Stimulated activated CD4-positive, alpha-beta T cell treated with anti-CD3 and anti-CD28 coated beads, Interleukin-1b, Interleukin-23, amount 100 ng/mL, for 1 hour (primary cell): ENCODE data around the gene XPO5.

ENCODE experiments used
- DNase-seq, 2 donors: peaks; one replicate each; pipeline ENCODE4 v3.0.0-alpha.2; 2020; ENCODE audit warnings: low read depth in 2 of 2

XPO5 gene

GRCh38 chr6:43517505-43518357 is 58.1 kb downstream of the XPO5 start:
- no peak for DNase-seq

- DNase-seq = peak; percentile 88 to 92
These were observed 58.9 kb downstream of the XPO5 start, which contains the start of the genes POLR1C and YIPF3 for GRCh38 chr6:43516697-43517504. Gene POLR1C, plus strand, starts transcription at chr6:43517089. Its CDS starts 21 bp downstream, at chr6:43517110. Gene YIPF3, minus strand, starts transcription at chr6:43516926. Its CDS starts 119 bp downstream, at chr6:43516807.

- DNase-seq = no peak
These were observed 59.5 kb downstream of the XPO5 start for GRCh38 chr6:43516367-43516696.

- DNase-seq = no peak
These were observed 60.0 kb downstream of the XPO5 start for GRCh38 chr6:43515808-43516207.

- DNase-seq = no peak
These were observed 63.9 kb downstream of the XPO5 start for GRCh38 chr6:43511824-43512415.

GRCh38 chr6:43510827-43511163 is 65.0 kb downstream of the XPO5 start:
- DNase-seq = no peak

GRCh38 chr6:43509984-43510826 is 65.6 kb downstream of the XPO5 start, which contains the start of gene LRRC73:
Gene LRRC73, minus strand, starts transcription at chr6:43510346. Its CDS starts 561 bp downstream, at chr6:43509785.
- peak; percentile 43 to 71 for DNase-seq

GRCh38 chr6:43509142-43509983 is 66.5 kb downstream of the XPO5 start:
- no peak for DNase-seq

- no peak for DNase-seq
These were observed 67.2 kb downstream of the XPO5 start for GRCh38 chr6:43508481-43509141.

- DNase-seq = peak; percentile 64 to 69
These were observed 69.0 kb downstream of the XPO5 start for GRCh38 chr6:43506667-43507471.

GRCh38 chr6:43506171-43506570 is 69.7 kb downstream of the XPO5 start:
- no peak for DNase-seq

GRCh38 chr6:43505718-43506117 is 70.1 kb downstream of the XPO5 start:
- DNase-seq = no peak

- DNase-seq = no peak
These were observed 70.9 kb downstream of the XPO5 start for GRCh38 chr6:43504756-43505593.

- no peak for DNase-seq
These were observed 72.4 kb downstream of the XPO5 start for GRCh38 chr6:43503443-43503842.

- no peak for DNase-seq
These were observed 73.2 kb downstream of the XPO5 start for GRCh38 chr6:43502666-43503065.

- no peak for DNase-seq
These were observed 74.9 kb downstream of the XPO5 start for GRCh38 chr6:43500921-43501320.

- no peak for DNase-seq
These were observed 76.6 kb downstream of the XPO5 start for GRCh38 chr6:43499028-43499815.
